ENCODE measurements around the gene GNPTAB.
A peak's percentile ranks its signal among the peaks of the same experiment; 100 is the strongest.

DNA sequence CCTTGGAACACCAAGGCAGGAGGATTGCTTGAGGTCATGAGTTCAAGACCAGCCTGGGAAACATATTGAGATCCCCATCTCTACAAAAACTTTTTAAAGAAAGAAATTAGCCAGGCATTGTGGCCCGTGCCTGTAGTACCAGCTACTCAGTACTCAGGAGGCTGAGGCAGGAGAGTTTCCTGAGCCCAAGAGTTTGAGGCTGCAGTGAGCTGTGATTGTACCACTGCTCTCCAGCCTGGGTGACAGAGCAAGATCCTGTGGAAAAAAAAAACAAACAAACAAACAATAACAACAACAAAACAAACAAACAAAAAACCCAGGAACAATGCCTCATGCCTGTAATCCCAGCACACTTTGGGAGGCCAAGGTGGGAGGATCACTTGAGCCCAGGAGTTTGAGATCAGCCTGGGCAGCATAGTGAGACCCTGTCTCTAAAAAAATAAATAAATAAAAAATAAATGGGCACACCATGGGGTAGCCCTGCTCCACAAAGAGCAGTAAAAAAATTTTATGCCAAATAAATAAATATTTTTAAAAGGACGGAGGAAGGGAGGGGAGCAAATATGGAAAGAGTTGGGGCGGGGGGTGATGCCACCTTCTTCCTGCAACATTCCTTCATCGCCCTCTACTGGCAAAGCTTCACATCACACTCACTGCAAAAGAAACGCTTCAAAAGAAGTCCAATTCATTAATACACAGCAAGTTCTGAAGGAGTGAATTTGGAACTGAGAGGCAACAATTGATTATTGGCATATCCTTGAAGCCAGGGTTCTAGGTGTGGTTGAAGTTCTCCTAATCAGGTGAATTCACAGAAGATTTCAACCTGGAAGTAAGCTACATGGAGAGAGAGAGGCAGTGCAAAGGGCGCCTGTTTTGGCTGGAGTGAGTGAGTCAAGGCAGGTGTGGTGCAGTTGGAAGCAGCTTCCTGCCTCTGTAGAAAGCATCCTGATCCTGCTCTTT, 8.8 kb upstream of the GNPTAB start:
- TF ChIP-seq POLR2A (IDR thresholded peaks at IDR 0.05) = no peak
- TF ChIP-seq, protein P1, sequence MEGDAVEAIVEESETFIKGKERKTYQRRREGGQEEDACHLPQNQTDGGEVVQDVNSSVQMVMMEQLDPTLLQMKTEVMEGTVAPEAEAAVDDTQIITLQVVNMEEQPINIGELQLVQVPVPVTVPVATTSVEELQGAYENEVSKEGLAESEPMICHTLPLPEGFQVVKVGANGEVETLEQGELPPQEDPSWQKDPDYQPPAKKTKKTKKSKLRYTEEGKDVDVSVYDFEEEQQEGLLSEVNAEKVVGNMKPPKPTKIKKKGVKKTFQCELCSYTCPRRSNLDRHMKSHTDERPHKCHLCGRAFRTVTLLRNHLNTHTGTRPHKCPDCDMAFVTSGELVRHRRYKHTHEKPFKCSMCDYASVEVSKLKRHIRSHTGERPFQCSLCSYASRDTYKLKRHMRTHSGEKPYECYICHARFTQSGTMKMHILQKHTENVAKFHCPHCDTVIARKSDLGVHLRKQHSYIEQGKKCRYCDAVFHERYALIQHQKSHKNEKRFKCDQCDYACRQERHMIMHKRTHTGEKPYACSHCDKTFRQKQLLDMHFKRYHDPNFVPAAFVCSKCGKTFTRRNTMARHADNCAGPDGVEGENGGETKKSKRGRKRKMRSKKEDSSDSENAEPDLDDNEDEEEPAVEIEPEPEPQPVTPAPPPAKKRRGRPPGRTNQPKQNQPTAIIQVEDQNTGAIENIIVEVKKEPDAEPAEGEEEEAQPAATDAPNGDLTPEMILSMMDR (IDR thresholded peaks at IDR 0.05 in 4 of 5, conservative IDR thresholded peaks at IDR 0.05 in 1 of 5) = peak; percentile 73 to 90 (median 82)

All from gastrocnemius medialis (tissue), 4 donors.